Fibroblast of villous mesenchyme (primary cell): ENCODE data around the gene PDZRN3. TPM values are rescaled to one million over a fixed set of nuclear protein-coding genes. Genes with fewer than 3 reads are reported as not detected.

ENCODE experiments used
- DNase-seq: peaks from one replicate; pipeline ENCODE4 v3.0.0-alpha.2; 2010; ENCODE audit warnings: low read depth
- H3K4me3 ChIP-seq: 2 replicates; pipeline ENCODE4 v1.5.1; 2011; ENCODE audit warnings: low read depth, mild to moderate bottlenecking, low read length
- CTCF ChIP-seq: IDR thresholded peaks from 2 replicates; pipeline ENCODE4 v1.5.1; 2012; ENCODE audit warnings: low read depth, mild to moderate bottlenecking, low read length; ENCODE audit not compliant: insufficient read depth
- total RNA-seq: library from RNA; depleted of rRNA; stranded (reverse); fragments of >200 nt; gene quantifications from 2 replicates; pipeline ENCODE4 v1.2.3, GENCODE V29; 2012

The PDZRN3 gene
- total RNA-seq, 1 donor, result 33.7 TPM

GRCh38 chr3:73447111-73447510, 177.6 kb downstream of the PDZRN3 start:
- TF ChIP-seq CTCF, result no peak
- no peak for DNase-seq
- no peak overlapping the region for H3K4me3 ChIP-seq

- H3K4me3 ChIP-seq, result no peak overlapping the region
- TF ChIP-seq CTCF, result no peak
- DNase-seq, result no peak
Observed at GRCh38 chr3:73446467-73447110, 178.2 kb downstream of the PDZRN3 start.

GRCh38 chr3:73442886-73443285, 181.9 kb downstream of the PDZRN3 start:
- DNase-seq, result no peak
- TF ChIP-seq CTCF, result no peak
- no peak overlapping the region for H3K4me3 ChIP-seq

- no peak overlapping the region for H3K4me3 ChIP-seq
- no peak for TF ChIP-seq CTCF
- no peak for DNase-seq
Observed at GRCh38 chr3:73442152-73442551, 182.6 kb downstream of the PDZRN3 start.

- no peak for TF ChIP-seq CTCF
- DNase-seq, result no peak
Observed at GRCh38 chr3:73437828-73438227, 186.9 kb downstream of the PDZRN3 start.

GRCh38 chr3:73435055-73435454, 189.7 kb downstream of the PDZRN3 start:
- DNase-seq, result no peak
- no peak overlapping the region for H3K4me3 ChIP-seq
- TF ChIP-seq CTCF, result no peak

More at GRCh38 chr3:73437828-73438227, 186.9 kb downstream of the PDZRN3 start:
- H3K4me3 ChIP-seq, result no peak overlapping the region

- no peak for TF ChIP-seq CTCF
- DNase-seq, result no peak
- H3K4me3 ChIP-seq, result no peak overlapping the region
Observed at GRCh38 chr3:73433687-73434086, 191.1 kb downstream of the PDZRN3 start.
